HG03196 (cell line): Measurements from ENCODE around the gene GALNT18.
"Not testable (repeated sequence)": the region's sequence is repeated elsewhere in the genome, so short reads cannot be mapped to it uniquely, and the experiment has no call there.

ENCODE experiments used
- ATAC-seq: cut with Tn5 transposase; IDR thresholded peaks from one replicate; pipeline ENCODE4 v1.9.1; 2021; ENCODE audit not compliant: unreplicated experiment

The GALNT18 gene

GRCh38 chr11:11366793-11367192 lies 255.0 kb downstream of the GALNT18 start:
- ATAC-seq = no peak

- ATAC-seq = no peak
These were observed 258.1 kb downstream of the GALNT18 start for GRCh38 chr11:11363674-11364073.

- ATAC-seq = no peak
These were observed 262.2 kb downstream of the GALNT18 start for GRCh38 chr11:11359611-11360010.

GRCh38 chr11:11356842-11357241 lies 265.0 kb downstream of the GALNT18 start:
- no peak for ATAC-seq

- not testable (repeated sequence) for ATAC-seq
These were observed 268.9 kb downstream of the GALNT18 start, which contains the start of gene CSNK2A3 for GRCh38 chr11:11352878-11353277. CSNK2A3 (minus strand) TSS chr11:11353250; CDS start chr11:11353119, 131 bp downstream.

GRCh38 chr11:11351851-11352250 lies 270.0 kb downstream of the GALNT18 start:
- ATAC-seq = not testable (repeated sequence)

GRCh38 chr11:11351042-11351586 lies 270.7 kb downstream of the GALNT18 start:
- ATAC-seq = no peak

- no peak for ATAC-seq
These were observed 271.9 kb downstream of the GALNT18 start for GRCh38 chr11:11349870-11350337.

- ATAC-seq = no peak
These were observed 272.5 kb downstream of the GALNT18 start for GRCh38 chr11:11349106-11349825.

GRCh38 chr11:11348303-11348702 lies 273.5 kb downstream of the GALNT18 start:
- ATAC-seq = no peak

- no peak for ATAC-seq
These were observed 274.2 kb downstream of the GALNT18 start for GRCh38 chr11:11347592-11347991.

GRCh38 chr11:11346303-11346702 lies 275.5 kb downstream of the GALNT18 start:
- no peak for ATAC-seq

GRCh38 chr11:11345099-11345498 lies 276.7 kb downstream of the GALNT18 start:
- no peak for ATAC-seq

- ATAC-seq = no peak
These were observed 277.8 kb downstream of the GALNT18 start for GRCh38 chr11:11344045-11344444.

GRCh38 chr11:11338304-11338703 lies 283.5 kb downstream of the GALNT18 start:
- ATAC-seq = no peak

- no peak for ATAC-seq
These were observed 285.1 kb downstream of the GALNT18 start for GRCh38 chr11:11336664-11337063.

- no peak for ATAC-seq
These were observed 286.8 kb downstream of the GALNT18 start for GRCh38 chr11:11335043-11335442.

- no peak for ATAC-seq
These were observed 287.2 kb downstream of the GALNT18 start for GRCh38 chr11:11334607-11335006.

GRCh38 chr11:11332141-11332710 lies 289.6 kb downstream of the GALNT18 start:
- ATAC-seq = no peak

GRCh38 chr11:11329062-11329806 lies 292.6 kb downstream of the GALNT18 start:
- ATAC-seq = no peak

GRCh38 chr11:11324090-11324489 lies 297.7 kb downstream of the GALNT18 start:
- no peak for ATAC-seq
